Adipose tissue (tissue), 3 donors: ENCODE data around the gene PNKD. TPM values are rescaled to one million over a fixed set of nuclear protein-coding genes. Genes with fewer than 3 reads are reported as not detected.

Experiments used
- H3K27ac ChIP-seq: one replicate; pipeline ENCODE4 v1.5.1; 2013; ENCODE audit warnings: low read depth, low read length
- WGBS, 3 donors: extraction: QIAGEN DNeasy Blood & Tissue Kit; methylation state at CpG; one replicate each; pipeline ENCODE4 v1.1.7; 2013; 5-methylcytosine and 5-hydroxymethylcytosine counted together
- polyA plus RNA-seq, 3 donors: library from polyadenylated mRNA; stranded (reverse); fragments of 200-250 nt; gene quantifications; one replicate each; pipeline ENCODE4 v1.2.3, GENCODE V29; 2013
- donor health status: healthy with polysubstance abuse.
- donor health status: Bipolar disorder and iron deficiency.
- donor health status: healthy.

PNKD gene
- polyA plus RNA-seq, 3 donors: 45.0 to 113 (median 80.3) TPM

DNA sequence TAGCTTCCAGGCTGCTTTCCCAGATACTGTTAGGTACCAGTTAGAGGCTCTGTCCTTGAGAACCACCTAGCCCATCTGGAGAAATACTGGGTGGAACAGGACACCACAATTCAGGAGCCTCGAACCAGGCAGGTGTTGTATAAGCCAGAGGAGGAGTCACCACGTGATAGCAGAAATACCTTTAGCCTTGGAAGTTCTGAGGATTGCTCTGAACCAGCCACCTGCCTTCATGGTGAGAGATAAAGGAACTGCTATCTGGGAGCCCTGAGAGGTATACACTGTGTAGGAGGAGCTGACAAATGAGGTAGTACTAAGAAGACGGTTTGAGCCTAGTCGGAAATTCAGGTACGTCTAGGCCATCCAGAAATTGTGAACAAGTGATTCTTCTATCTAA is 17.1 kb upstream of the PNKD start:
- no peak overlapping the region for H3K27ac ChIP-seq
- 63 to 84% (median 77%) methylated on average over 5 of the region's 5 CpGs for WGBS, 3 donors

GRCh38 chr2:218255446-218255845 is 14.9 kb upstream of the PNKD start:
- no peak overlapping the region for H3K27ac ChIP-seq
- 75 to 91% (median 88%) methylated on average over 6 of the region's 6 CpGs for WGBS, 3 donors

GRCh38 chr2:218256612-218257350 is 13.5 kb upstream of the PNKD start:
- no peak overlapping the region for H3K27ac ChIP-seq

GRCh38 chr2:218257390-218257981 is 12.8 kb upstream of the PNKD start:
- WGBS, 3 donors: 36 to 47% (median 39%) methylated on average over 8 of the region's 8 CpGs
- H3K27ac ChIP-seq: no peak overlapping the region

More at GRCh38 chr2:218256612-218257350, 13.5 kb upstream of the PNKD start:
- WGBS, 3 donors: 92 to 96% (median 92%) methylated on average over 13 of the region's 13 CpGs

DNA sequence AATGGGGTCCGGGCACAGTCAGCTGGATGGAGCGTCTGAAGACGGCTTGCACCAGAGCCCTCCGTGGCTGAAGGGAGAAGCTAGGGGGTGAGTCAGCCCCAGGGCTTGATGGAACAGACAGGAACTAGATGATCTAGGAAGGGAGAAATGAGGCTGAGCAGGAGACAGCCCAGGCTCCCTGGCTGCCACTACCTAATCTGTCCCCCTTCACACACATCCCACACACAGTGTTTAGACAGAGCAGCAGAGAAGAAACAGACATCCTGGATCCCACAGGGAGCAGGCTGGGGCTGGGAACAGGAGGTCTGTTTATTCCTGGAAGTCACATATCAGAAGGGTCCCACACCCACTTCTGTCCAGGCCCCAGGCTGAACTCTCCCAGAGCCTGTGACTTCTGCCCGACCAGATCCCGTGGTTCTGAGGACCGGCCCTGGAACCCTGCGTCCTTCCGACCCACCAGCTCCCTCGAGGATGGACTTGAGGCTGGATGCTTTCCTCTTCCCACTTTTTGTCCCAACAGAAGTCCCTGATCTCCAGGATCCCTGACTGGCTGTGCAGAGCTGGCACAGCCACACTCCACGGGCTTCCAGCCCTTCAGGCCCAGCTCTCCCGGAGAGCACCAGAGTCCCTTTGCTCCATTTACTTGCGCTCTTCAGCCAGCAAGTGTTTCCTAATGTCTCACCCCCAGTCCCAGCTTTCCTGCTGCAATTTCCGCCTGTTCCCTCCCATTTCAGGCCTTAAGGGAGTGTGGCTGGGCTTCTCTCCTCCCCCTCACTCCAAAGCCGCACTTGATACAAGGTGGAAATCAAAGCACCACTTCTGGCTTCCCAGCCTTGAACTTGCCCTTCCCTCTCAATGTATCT is 11.0 kb upstream of the PNKD start:
- peak overlapping the region; percentile 61 for H3K27ac ChIP-seq
- 32 to 65% (median 37%) methylated on average over 15 of the region's 15 CpGs for WGBS, 3 donors

- peak overlapping the region; percentile 61 for H3K27ac ChIP-seq
- WGBS, 3 donors: 77 to 83% (median 83%) methylated on average over 5 of the region's 5 CpGs
These were observed 10.2 kb upstream of the PNKD start for GRCh38 chr2:218260166-218260565.

DNA sequence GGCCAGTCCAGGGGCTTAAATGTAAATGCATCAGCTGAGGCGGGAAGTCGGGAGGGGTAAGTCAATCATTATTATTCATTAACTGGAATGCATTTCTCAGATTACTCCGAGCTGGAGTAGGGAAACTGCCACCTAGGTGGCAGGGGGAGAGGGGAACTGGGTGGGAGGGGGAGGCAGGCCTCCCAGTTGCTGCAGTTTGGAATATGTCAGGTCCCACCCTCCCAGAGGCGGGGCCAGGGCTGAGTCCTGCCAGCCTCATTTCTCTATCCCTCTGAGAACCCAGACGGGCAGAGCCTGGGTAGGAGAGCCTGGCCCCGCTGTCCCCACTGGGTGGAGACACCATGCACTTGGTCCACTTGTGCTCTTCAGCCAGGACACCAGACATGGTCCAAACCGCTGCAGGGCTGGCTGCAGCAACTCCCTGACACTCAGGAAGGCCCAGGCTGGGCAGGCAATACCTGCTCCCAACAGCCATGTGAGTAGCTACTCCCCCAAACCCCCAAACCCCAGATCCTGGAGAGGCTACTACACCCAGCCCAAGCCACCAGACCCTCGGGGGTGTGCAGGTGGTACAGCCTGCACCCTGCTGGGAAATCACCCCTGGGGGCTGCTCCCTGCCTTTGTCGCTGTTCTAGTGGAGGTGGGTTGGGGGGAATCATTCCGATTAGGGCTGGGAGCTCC is 9.4 kb upstream of the PNKD start, which contains the start of gene GPBAR1:
Gene GPBAR1, plus strand, starts transcription at position 274 of the 681 bp plus-strand sequence. CDS start 1,710 bp downstream, outside the sequence.
- WGBS, 3 donors: 47 to 67% (median 61%) methylated on average over 10 of the region's 10 CpGs
- H3K27ac ChIP-seq: peak within 1 kb of the TSS; percentile 61

DNA sequence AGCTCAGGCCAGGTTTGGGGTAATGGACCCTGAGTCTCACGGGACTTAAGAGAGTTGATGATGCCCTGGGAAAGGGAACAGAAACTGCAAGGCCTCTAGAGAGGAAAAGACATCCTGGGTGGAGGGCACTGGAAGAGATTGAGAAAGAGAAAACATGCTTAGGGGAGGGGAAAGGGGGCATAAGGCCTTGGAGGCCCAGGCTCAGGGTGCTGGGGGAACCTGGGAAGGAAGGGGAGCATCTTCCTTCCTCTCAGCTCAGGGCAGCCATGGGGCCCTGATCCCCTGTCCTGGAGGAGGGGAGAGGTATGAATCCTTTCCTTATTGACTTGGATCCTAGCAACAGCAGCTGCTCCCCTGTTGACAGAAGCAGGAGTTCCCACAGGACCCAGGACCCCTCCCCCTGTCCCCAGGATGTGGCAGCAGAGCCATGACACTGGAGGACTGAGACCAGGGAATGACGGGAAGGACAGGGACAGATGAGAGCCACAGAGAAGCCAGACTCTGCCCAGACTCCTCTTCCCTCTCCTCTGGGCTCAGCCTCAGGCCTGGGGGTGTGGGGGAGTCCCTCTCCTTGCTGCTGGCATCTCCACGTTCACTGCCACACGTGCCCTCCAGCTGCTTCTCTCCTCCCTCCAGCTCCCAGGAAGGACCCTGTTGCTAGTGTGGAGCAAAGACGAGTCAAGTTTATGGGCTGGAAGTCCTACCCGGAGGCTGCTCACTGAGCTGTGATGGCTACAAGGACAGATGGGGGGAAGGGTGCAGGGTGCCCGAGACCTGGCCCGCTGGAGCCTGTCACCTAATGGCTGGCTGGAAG is 8.7 kb upstream of the PNKD start:
- WGBS, 3 donors: 59 to 62% (median 60%) methylated on average over 7 to 8 of the region's 8 CpGs
- H3K27ac ChIP-seq: no peak overlapping the region

- H3K27ac ChIP-seq: no peak overlapping the region
These were observed 8.1 kb upstream of the PNKD start for GRCh38 chr2:218262237-218262600.

GRCh38 chr2:218262631-218263586 is 7.4 kb upstream of the PNKD start:
- H3K27ac ChIP-seq: no peak overlapping the region
- 81 to 88% (median 84%) methylated on average over 35 to 39 of the region's 39 CpGs for WGBS, 3 donors

More at GRCh38 chr2:218262237-218262600, 8.1 kb upstream of the PNKD start:
- 81 to 83% (median 81%) methylated on average over 6 of the region's 6 CpGs for WGBS, 3 donors

DNA sequence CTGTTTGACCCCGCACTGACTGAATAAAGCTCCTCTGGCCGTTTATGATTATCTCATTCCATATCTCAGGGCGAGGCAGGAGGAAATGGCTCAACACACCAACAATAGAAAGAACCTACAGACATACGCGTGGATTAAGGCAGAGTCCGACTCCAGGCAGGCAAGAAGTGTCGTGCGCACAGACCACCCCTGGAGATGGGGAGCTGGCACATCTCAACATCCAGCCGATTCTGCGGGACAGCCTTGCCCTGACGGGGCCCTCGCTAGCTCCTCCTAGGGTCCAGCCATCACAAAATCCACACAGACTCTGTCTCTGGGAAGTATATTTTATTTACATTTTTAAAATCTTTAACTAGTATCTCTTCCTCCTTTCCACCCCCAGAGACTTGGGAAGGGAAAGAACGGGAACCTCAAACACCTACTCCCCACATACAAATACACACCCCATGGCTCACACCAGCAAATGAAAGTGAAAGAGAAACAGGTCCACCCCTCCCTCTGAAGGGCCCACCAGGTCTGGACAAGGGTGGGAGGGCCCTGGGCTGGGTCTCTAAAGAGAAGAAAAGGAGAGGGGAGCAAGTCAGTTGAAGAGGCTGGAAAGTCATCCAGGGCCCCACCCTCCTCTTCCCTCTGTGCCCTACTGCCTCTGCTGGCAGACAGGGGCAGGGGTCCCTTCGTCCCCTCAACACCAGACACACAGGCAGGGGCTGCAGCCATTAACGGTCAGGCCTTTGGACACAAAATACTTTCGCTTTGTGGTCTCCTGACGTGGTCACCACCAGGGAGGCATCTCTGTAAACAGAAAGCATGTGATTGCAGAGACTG is 6.3 kb upstream of the PNKD start:
- WGBS, 3 donors: 67 to 80% (median 75%) methylated on average over 17 of the region's 17 CpGs
- no peak overlapping the region for H3K27ac ChIP-seq

GRCh38 chr2:218264773-218265561 is 5.4 kb upstream of the PNKD start:
- no peak overlapping the region for H3K27ac ChIP-seq
- 57 to 89% (median 82%) methylated on average over 22 of the region's 22 CpGs for WGBS, 3 donors

DNA sequence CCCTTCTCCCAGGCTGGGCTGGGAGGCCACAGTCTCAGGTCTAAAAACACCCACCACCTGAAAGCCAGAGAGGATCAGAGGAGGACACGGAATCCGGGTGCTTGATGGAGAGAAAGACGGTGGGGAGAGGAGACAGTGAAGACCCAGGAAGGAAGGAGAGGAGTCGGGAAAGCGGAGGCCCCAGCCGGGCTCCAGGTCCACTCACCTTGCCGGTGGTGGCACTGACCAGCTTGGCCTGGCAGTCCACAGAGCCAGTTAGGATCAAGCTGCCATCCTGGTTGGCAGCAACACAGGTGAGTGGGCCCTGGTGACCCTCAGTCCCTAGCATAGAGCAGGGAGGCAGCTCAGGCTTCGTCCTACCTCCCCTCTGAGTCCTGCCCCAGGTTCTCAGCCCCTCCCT is 4.7 kb upstream of the PNKD start:
- H3K27ac ChIP-seq: no peak overlapping the region
- WGBS, 3 donors: 86 to 95% (median 94%) methylated on average over 8 of the region's 8 CpGs

DNA sequence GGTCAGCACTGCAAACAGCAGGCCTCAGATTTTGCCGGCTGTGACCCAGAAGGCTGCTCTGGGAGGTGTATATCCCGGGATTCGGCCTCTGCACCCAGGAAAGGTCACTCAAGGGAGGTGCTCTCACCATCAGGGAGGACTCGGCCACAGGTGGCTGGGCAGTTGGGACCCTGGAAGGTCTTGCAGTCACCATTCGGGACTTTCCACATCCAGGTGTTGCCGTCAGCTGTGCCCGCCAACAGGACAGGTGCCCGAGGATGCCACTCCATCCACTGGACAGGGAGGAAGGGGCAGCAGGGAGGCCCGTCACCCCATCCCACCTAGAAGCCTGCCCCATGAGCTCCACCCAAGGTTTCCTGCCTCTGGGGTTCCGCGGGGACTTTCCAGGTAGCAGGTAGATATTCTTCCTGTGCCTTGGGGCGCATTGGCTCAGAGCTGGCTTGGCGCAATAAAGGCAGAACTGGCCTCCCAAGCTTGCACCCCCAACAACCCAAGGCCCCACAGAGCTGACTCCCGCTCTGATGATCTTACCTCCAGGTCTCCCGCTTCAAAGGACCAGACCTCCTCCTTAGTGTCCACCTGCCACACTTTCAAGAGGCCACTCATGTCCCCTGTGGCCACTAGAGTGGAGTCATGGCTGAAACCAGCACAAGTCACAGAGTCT is 3.9 kb upstream of the PNKD start:
- 91 to 96% (median 93%) methylated on average over 14 to 15 of the region's 15 CpGs for WGBS, 3 donors
- H3K27ac ChIP-seq: no peak overlapping the region

DNA sequence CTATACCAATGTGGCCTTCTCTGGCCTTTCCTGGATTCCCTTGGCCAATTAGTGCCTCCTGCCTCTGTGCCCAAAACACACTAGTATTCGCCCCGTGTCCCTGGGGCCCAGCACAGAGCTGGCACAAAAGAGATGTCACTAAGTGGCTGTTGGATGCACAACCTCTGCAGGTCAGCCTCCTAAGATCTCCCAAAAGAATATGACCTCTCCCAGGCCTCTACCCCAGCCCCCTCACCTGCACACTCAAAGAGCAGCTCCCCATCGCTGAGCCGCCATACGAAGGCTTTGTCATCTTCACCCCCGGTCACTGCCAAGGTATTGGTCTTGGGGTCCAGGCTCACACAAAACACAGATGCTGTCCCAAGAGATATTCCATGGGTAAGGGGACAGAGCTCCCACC is 3.1 kb upstream of the PNKD start:
- WGBS, 3 donors: 95 to 97% (median 95%) methylated on average over 6 of the region's 6 CpGs
- H3K27ac ChIP-seq: no peak overlapping the region
